Mesendoderm (in vitro differentiated cells): ENCODE measurements around the gene SCD5.

ENCODE experiments used
- DNase-seq: peaks from one replicate; pipeline ENCODE4 v3.0.0; 2013
- H2AK5ac ChIP-seq: 2 replicates; pipeline ENCODE4 v1.6.1; 2013; ENCODE audit warnings: low read length, inconsistent platforms
- H2BK120ac ChIP-seq: 2 replicates; pipeline ENCODE4 v1.6.1; 2013; ENCODE audit warnings: low read depth, mild to moderate bottlenecking, low read length, moderate library complexity, mixed read lengths
- H2BK15ac ChIP-seq: replicated peaks from 2 replicates; pipeline ENCODE4 v1.6.1; 2013; ENCODE audit warnings: low read depth, mild to moderate bottlenecking, moderate library complexity
- H2BK5ac ChIP-seq: 2 replicates; pipeline ENCODE4 v1.6.1; 2013; ENCODE audit warnings: low read length, inconsistent platforms
- H3K18ac ChIP-seq: 2 replicates; pipeline ENCODE4 v1.6.1; 2013; ENCODE audit warnings: mild to moderate bottlenecking, low read length, mixed read lengths
- H3K23ac ChIP-seq: one replicate; pipeline ENCODE4 v1.6.1; 2013; ENCODE audit warnings: low read length
- H3K27ac ChIP-seq: 2 replicates; pipeline ENCODE4 v1.5.1; 2013; ENCODE audit warnings: low read depth, mild to moderate bottlenecking, inconsistent platforms, low read length, moderate library complexity
- H3K27me3 ChIP-seq: 2 replicates; pipeline ENCODE4 v1.6.1; 2013; ENCODE audit warnings: low read length, control low read depth, mild to moderate bottlenecking, inconsistent platforms; ENCODE audit not compliant: insufficient read depth, poor library complexity
- H3K36me3 ChIP-seq: 2 replicates; pipeline ENCODE4 v1.6.1; 2013; ENCODE audit warnings: low read length, inconsistent platforms; ENCODE audit not compliant: control insufficient read depth, insufficient read depth
- H3K4ac ChIP-seq: one replicate; pipeline ENCODE4 v1.6.1; 2013; ENCODE audit warnings: low read depth, mild to moderate bottlenecking, low read length, moderate library complexity
- H3K4me1 ChIP-seq: 2 replicates; pipeline ENCODE4 v1.6.1; 2013; ENCODE audit warnings: low read depth, low read length, inconsistent platforms; ENCODE audit not compliant: control insufficient read depth
- H3K4me2 ChIP-seq: 2 replicates; pipeline ENCODE4 v1.6.1; 2013; ENCODE audit warnings: low read length
- H3K4me3 ChIP-seq: 2 replicates; pipeline ENCODE4 v1.5.1; 2013; ENCODE audit warnings: mild to moderate bottlenecking, low read length
- H3K56ac ChIP-seq: one replicate; pipeline ENCODE4 v1.6.1; 2013; ENCODE audit warnings: low read length
- H3K79me1 ChIP-seq: 2 replicates; pipeline ENCODE4 v1.6.1; 2013; ENCODE audit warnings: low read length, inconsistent platforms
- H3K79me2 ChIP-seq: 2 replicates; pipeline ENCODE4 v1.6.1; 2013; ENCODE audit warnings: mild to moderate bottlenecking, low read length; ENCODE audit not compliant: control insufficient read depth, insufficient read depth
- H3K9ac ChIP-seq: 2 replicates; pipeline ENCODE4 v1.6.1; 2013; ENCODE audit warnings: low read length, inconsistent platforms
- H4K5ac ChIP-seq: one replicate; pipeline ENCODE4 v1.6.1; 2013; ENCODE audit warnings: low read length
- H4K8ac ChIP-seq: one replicate; pipeline ENCODE4 v1.6.1; 2013; ENCODE audit warnings: low read depth, mild to moderate bottlenecking, control low read depth, low read length, moderate library complexity
- WGBS: extraction: QIAGEN DNeasy Blood & Tissue Kit; methylation state at CpG from one replicate; pipeline ENCODE4 v1.1.7; 2013; ENCODE audit warnings: low lambda C conversion rate, missing lambda C conversion rate; ENCODE audit not compliant: insufficient coverage; ENCODE audit errors: extremely low coverage; 5-methylcytosine and 5-hydroxymethylcytosine counted together

Gene SCD5

DNA sequence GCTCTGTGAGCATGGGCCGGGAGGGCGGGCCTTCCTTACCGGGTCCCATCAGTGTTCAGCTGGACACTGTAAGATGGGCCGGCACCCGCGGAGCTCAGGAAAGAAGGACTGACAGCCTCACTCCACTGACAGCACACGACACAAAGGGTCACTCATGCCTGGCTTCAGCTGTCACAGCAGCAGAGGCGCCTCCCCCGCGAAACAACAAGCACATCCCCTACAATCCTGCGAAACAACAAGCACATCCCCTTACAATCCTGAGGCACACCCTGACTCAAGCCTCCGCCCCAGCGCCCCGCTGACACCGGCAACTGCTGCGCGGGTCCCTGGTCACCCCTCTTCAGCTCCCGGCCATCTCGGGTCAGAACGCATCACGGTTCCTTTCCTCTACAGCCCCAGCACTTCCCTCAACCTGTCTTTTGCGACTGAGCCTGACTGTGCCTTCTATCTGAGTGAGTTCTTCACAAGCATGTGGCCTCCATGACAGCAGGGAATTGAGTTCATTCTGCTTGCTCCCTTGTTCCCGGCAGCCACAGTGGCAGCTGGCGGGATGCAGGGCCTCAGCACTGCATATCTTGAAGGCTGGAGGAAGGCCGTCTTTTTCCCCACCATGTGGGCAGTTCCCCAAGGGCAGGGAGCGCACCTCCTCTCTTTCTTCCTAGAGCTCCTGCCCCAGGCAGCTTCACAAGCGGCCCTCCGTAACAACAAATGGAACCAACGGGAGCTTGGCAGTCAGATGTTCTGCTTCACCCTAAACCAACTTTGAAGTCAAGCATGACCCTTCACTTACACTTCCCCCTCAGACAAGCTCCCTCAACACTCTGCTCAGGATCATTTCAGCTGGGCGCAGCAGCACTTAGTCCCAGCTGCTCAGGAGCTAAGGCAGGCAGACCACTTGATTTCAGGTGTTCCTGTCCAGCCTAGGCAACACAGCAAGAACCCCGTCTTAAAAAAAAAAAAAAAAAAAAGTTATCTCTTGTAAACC, 39.6 kb downstream of the SCD5 start:
- Histone ChIP-seq H4K5ac (no peak overlapping the region), H3K27me3 (no peaks in the 10 kb centered on the region), H3K18ac (no peak overlapping the region), H2BK15ac (no peak overlapping the region), H2BK120ac (no peak overlapping the region), H3K9ac (no peak overlapping the region), H3K79me2 (no peaks in the 10 kb centered on the region), H3K4me3 (no peak overlapping the region), H3K79me1 (no peaks in the 10 kb centered on the region), H4K8ac (no peak overlapping the region), H3K4ac (no peak overlapping the region), H3K36me3 (no peaks in the 10 kb centered on the region), H3K4me1 (no peaks in the 10 kb centered on the region), H2AK5ac (no peak overlapping the region), H3K23ac (no peak overlapping the region), H2BK5ac (no peak overlapping the region), H3K56ac (no peak overlapping the region), H3K27ac (no peak overlapping the region), H3K4me2 (no peak overlapping the region)
- DNase-seq, result no peak
- no CpG with 5 or more reads among the region's 31 CpGs for WGBS

- no peaks in the 10 kb centered on the region for H3K4me1 ChIP-seq
- H2BK120ac ChIP-seq, result no peak overlapping the region
- no CpG with 5 or more reads among the region's 4 CpGs for WGBS
- no peaks in the 10 kb centered on the region for H3K27me3 ChIP-seq
- no peaks in the 10 kb centered on the region for H3K79me2 ChIP-seq
- H3K18ac ChIP-seq, result no peak overlapping the region
- no peak for DNase-seq
- H2BK5ac ChIP-seq, result no peak overlapping the region
- H4K8ac ChIP-seq, result no peak overlapping the region
- no peak overlapping the region for H3K4ac ChIP-seq
- no peaks in the 10 kb centered on the region for H3K36me3 ChIP-seq
- H4K5ac ChIP-seq, result no peak overlapping the region
- no peak overlapping the region for H3K27ac ChIP-seq
- no peak overlapping the region for H3K4me3 ChIP-seq
- H3K4me2 ChIP-seq, result no peak overlapping the region
- H3K79me1 ChIP-seq, result no peaks in the 10 kb centered on the region
- no peak overlapping the region for H3K56ac ChIP-seq
- no peak overlapping the region for H2AK5ac ChIP-seq
- H3K23ac ChIP-seq, result no peak overlapping the region
- no peak overlapping the region for H2BK15ac ChIP-seq
- no peak overlapping the region for H3K9ac ChIP-seq
These were observed 42.5 kb downstream of the SCD5 start for GRCh38 chr4:82756061-82756460.

DNA sequence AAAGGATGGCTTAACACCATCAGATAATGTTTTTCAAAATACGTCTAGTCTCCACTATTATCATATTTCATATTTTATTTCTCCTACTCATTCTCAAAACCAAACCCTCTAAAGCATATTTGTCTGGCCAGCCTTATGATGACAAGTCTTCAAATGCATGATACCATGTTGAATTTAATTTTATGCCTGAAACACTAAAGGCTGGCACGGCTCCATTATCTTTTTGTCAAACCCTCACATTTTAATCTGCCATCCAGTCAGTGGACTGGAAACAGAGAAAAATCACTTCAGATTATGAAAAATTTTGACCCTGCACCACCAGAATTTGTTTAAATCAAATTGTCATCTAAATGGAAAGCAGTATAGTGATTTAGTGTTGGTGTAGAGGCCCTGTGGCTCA, 42.9 kb downstream of the SCD5 start:
- no peak overlapping the region for H3K23ac ChIP-seq
- H3K56ac ChIP-seq, result no peak overlapping the region
- H2AK5ac ChIP-seq, result no peak overlapping the region
- H3K79me1 ChIP-seq, result no peaks in the 10 kb centered on the region
- H3K4me3 ChIP-seq, result no peak overlapping the region
- no peak overlapping the region for H3K4ac ChIP-seq
- no peak overlapping the region for H3K4me2 ChIP-seq
- no peaks in the 10 kb centered on the region for H3K4me1 ChIP-seq
- no peak overlapping the region for H3K9ac ChIP-seq
- H2BK5ac ChIP-seq, result no peak overlapping the region
- no peak overlapping the region for H2BK15ac ChIP-seq
- no peaks in the 10 kb centered on the region for H3K79me2 ChIP-seq
- whole genome bisulfite sequencing, result 100% methylated on average over 1 of the region's 2 CpGs
- no peak overlapping the region for H4K5ac ChIP-seq
- H3K27ac ChIP-seq, result no peak overlapping the region
- H3K27me3 ChIP-seq, result no peaks in the 10 kb centered on the region
- H3K36me3 ChIP-seq, result no peaks in the 10 kb centered on the region
- no peak for DNase-seq
- no peak overlapping the region for H4K8ac ChIP-seq
- no peak overlapping the region for H2BK120ac ChIP-seq
- H3K18ac ChIP-seq, result no peak overlapping the region

GRCh38 chr4:82754513-82755165, 44.0 kb downstream of the SCD5 start:
- Histone ChIP-seq H3K18ac (no peak overlapping the region), H3K4me1 (no peaks in the 10 kb centered on the region), H3K9ac (no peak overlapping the region), H2BK5ac (no peak overlapping the region), H3K4me2 (no peak overlapping the region), H3K4ac (no peak overlapping the region), H3K27ac (no peak overlapping the region), H3K79me2 (no peaks in the 10 kb centered on the region), H3K56ac (no peak overlapping the region), H3K27me3 (no peaks in the 10 kb centered on the region), H2AK5ac (no peak overlapping the region), H2BK15ac (no peak overlapping the region), H3K23ac (no peak overlapping the region), H4K8ac (no peak overlapping the region), H4K5ac (no peak overlapping the region), H2BK120ac (no peak overlapping the region), H3K36me3 (no peaks in the 10 kb centered on the region), H3K79me1 (no peaks in the 10 kb centered on the region), H3K4me3 (no peak overlapping the region)
- WGBS, result no CpG with 5 or more reads among the region's 6 CpGs
- DNase-seq, result no peak

DNA sequence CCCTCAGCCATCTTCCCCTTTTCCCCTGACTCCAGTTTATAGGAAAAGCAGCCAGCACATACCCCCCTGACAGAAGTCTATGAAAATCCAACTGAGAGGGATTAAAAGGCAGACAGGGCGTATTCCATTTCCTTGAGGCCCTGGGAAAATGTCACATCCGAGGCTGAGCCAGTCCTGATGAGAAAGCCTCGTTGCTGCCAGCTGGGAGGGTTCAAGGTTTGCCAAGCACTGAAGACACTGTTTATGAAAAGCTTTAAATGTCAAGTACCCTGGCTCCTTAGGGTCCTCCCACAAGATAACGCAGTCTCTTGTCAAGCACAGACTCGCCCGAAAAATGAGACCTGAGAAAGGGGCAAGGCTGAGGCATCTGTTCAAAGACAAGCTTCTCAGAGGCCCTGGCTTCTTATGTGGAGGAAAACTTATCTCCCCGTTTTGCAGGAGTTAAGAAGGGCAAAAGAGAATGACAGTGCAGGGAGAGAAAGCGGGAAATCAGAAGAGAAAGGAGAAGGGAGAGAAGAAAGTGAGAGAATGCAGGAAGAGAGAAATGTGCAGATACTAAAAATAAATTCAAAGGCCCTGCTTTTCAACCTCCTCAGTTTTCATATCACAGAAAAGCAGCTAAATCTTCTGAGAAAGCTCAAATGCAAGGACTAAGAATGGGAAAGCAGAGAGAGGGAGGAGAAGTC, 44.7 kb downstream of the SCD5 start:
- Histone ChIP-seq H3K4me3 (no peak overlapping the region), H3K9ac (no peak overlapping the region), H3K79me2 (no peaks in the 10 kb centered on the region), H3K27ac (no peak overlapping the region), H3K36me3 (no peaks in the 10 kb centered on the region), H3K18ac (no peak overlapping the region), H3K23ac (no peak overlapping the region), H3K79me1 (no peaks in the 10 kb centered on the region), H2BK120ac (no peak overlapping the region), H4K8ac (no peak overlapping the region), H3K27me3 (no peaks in the 10 kb centered on the region), H2BK15ac (no peak overlapping the region), H3K4me2 (no peak overlapping the region), H3K4me1 (no peaks in the 10 kb centered on the region), H4K5ac (no peak overlapping the region), H3K4ac (no peak overlapping the region), H2AK5ac (no peak overlapping the region), H3K56ac (no peak overlapping the region), H2BK5ac (no peak overlapping the region)
- no CpG with 5 or more reads among the region's 8 CpGs for WGBS
- DNase-seq, result no peak
